Liver (tissue), 9 donors: ENCODE measurements around the gene BANP. TPM values are rescaled to one million over a fixed set of nuclear protein-coding genes. Genes with fewer than 3 reads are reported as not detected.
"Not testable (repeated sequence)": the region's sequence is repeated elsewhere in the genome, so short reads cannot be mapped to it uniquely, and the experiment has no call there.

Experiments used
- DNase-seq: peaks from one replicate; pipeline ENCODE4 v3.0.0-alpha.2; 2017; ENCODE audit warnings: low spot score
- H3K27ac ChIP-seq, 2 donors: one replicate each; pipeline ENCODE4 v1.7.0; 2013; ENCODE audit warnings: inconsistent platforms in 2 of 2, low read length in 2 of 2, control low read depth in 1 of 2, low read depth in 1 of 2, mild to moderate bottlenecking in 1 of 2
- H3K27me3 ChIP-seq, 4 donors: one replicate each; pipeline versions ENCODE4 v1.6.1 to v1.7.0; 2013; ENCODE audit warnings: low read length in 3 of 4, inconsistent platforms in 1 of 4, mild to moderate bottlenecking in 1 of 4, moderate library complexity in 1 of 4; ENCODE audit not compliant: control insufficient read depth in 4 of 4, insufficient read depth in 4 of 4
- H3K36me3 ChIP-seq, 4 donors: one replicate each; pipeline versions ENCODE4 v1.6.1 to v1.7.0; 2013; ENCODE audit warnings: low read length in 3 of 4, mild to moderate bottlenecking in 3 of 4, low read depth in 1 of 4, moderate library complexity in 1 of 4; ENCODE audit not compliant: control insufficient read depth in 4 of 4, insufficient read depth in 3 of 4
- H3K4me1 ChIP-seq, 4 donors: one replicate each; pipeline versions ENCODE4 v1.6.1 to v1.7.0; 2013; ENCODE audit warnings: low read length in 3 of 4, mild to moderate bottlenecking in 3 of 4, moderate library complexity in 1 of 4; ENCODE audit not compliant: control insufficient read depth in 4 of 4, insufficient read depth in 4 of 4
- H3K4me3 ChIP-seq, 3 donors: one replicate each; pipeline versions ENCODE4 v1.6.1 to v1.7.0; 2013; ENCODE audit warnings: low read length in 3 of 3, control low read depth in 1 of 3, low read depth in 1 of 3, mild to moderate bottlenecking in 1 of 3
- H3K9ac ChIP-seq, 2 donors: one replicate each; pipeline ENCODE4 v1.7.0; 2013; ENCODE audit warnings: low read length in 2 of 2, mild to moderate bottlenecking in 2 of 2, moderate library complexity in 2 of 2, control low read depth in 1 of 2, low read depth in 1 of 2
- H3K9me3 ChIP-seq, 4 donors: one replicate each; pipeline versions ENCODE4 v1.6.1 to v1.7.0; 2013; ENCODE audit warnings: low read length in 3 of 4; ENCODE audit not compliant: control insufficient read depth in 4 of 4
- ATF3 ChIP-seq: IDR thresholded peaks from 2 replicates; pipeline ENCODE4 v1.6.1; 2016; ENCODE audit warnings: antibody characterized with exemption
- CTCF ChIP-seq: fragments of 150-350 bp; IDR thresholded peaks from 2 replicates; pipeline ENCODE4 v1.5.1; 2017; ENCODE audit warnings: improper control_type of control experiment, low read depth, low read length; ENCODE audit not compliant: missing input control
- FOXA1 ChIP-seq: IDR thresholded peaks from 2 replicates; pipeline ENCODE4 v1.6.1; 2016; ENCODE audit warnings: antibody characterized with exemption
- GABPA ChIP-seq, 2 donors: IDR thresholded peaks in 1 of 2; conservative IDR thresholded peaks in 1 of 2; 2 replicates each; pipeline ENCODE4 v1.6.1; 2016; ENCODE audit warnings: antibody characterized with exemption in 2 of 2, mild to moderate bottlenecking in 1 of 2, moderate library complexity in 1 of 2
- HNF4A ChIP-seq, 2 donors: conservative IDR thresholded peaks; 2 replicates each; pipeline ENCODE4 v1.6.1; 2016; ENCODE audit warnings: antibody characterized with exemption in 2 of 2, mild to moderate bottlenecking in 2 of 2
- HNF4G ChIP-seq: IDR thresholded peaks from 2 replicates; pipeline ENCODE4 v1.6.1; 2016; ENCODE audit warnings: antibody characterized with exemption
- JUND ChIP-seq, 2 donors: IDR thresholded peaks; 2 replicates each; pipeline ENCODE4 v1.6.1; 2016; ENCODE audit warnings: antibody characterized with exemption in 2 of 2
- MAX ChIP-seq: IDR thresholded peaks from 2 replicates; pipeline ENCODE4 v1.6.1; 2016; ENCODE audit warnings: antibody characterized with exemption
- NR2F2 ChIP-seq: IDR thresholded peaks from 2 replicates; pipeline ENCODE4 v1.6.1; 2016; ENCODE audit warnings: antibody characterized with exemption
- REST ChIP-seq: IDR thresholded peaks from 2 replicates; pipeline ENCODE4 v1.6.1; 2016; ENCODE audit warnings: antibody characterized with exemption, mild to moderate bottlenecking
- RXRA ChIP-seq, 2 donors: IDR thresholded peaks; 2 replicates each; pipeline ENCODE4 v1.6.1; 2017 to 2018; ENCODE audit warnings: antibody characterized with exemption in 2 of 2, mild to moderate bottlenecking in 1 of 2
- SP1 ChIP-seq: IDR thresholded peaks from 2 replicates; pipeline ENCODE4 v1.6.1; 2018; ENCODE audit warnings: antibody characterized with exemption, mild to moderate bottlenecking
- TAF1 ChIP-seq: conservative IDR thresholded peaks from 2 replicates; pipeline ENCODE4 v1.6.1; 2016; ENCODE audit warnings: antibody characterized with exemption, mild to moderate bottlenecking
- YY1 ChIP-seq: IDR thresholded peaks from 2 replicates; pipeline ENCODE4 v1.6.1; 2016; ENCODE audit warnings: antibody characterized with exemption, mild to moderate bottlenecking
- ZBTB33 ChIP-seq: IDR thresholded peaks from 2 replicates; pipeline ENCODE4 v1.6.1; 2016; ENCODE audit warnings: antibody characterized with exemption
- WGBS: extraction: QIAGEN DNeasy Blood & Tissue Kit; methylation state at CpG from one replicate; pipeline ENCODE4 v1.1.7; 2013; 5-methylcytosine and 5-hydroxymethylcytosine counted together
- polyA plus RNA-seq, 2 donors: library from polyadenylated mRNA; stranded (reverse) in 1 of 2; unstranded in 1 of 2; fragments of 200-250 nt in 1 of 2; fragments of >200 nt in 1 of 2; fragmentation: Nextera tagmentation in 1 of 2; extraction: Ambion mirVana in 1 of 2; gene quantifications; one replicate each; pipeline versions ENCODE4 v1.2.1 to v1.2.3, GENCODE V29; 2013 to 2015
- total RNA-seq, 2 donors: library from RNA; depleted of rRNA; stranded (reverse); fragments of >200 nt; gene quantifications; one replicate each; pipeline ENCODE4 v1.2.3, GENCODE V29; 2014
- donor health status: healthy.
- donor health status: healthy.
- donor health status: healthy.
- donor health status: healthy.
- donor health status: healthy.

BANP gene
- total and polyA plus RNA-seq, 4 donors, result 4.9 to 20.7 (median 13.7) TPM

- H3K27me3 ChIP-seq, result no peaks in the 10 kb centered on the region
- H3K4me3 ChIP-seq, result no peak overlapping the region
- H3K9me3 ChIP-seq, result no peaks in the 10 kb centered on the region
- no peaks in the 10 kb centered on the region for H3K4me1 ChIP-seq
- TF ChIP-seq ATF3 (no peak), YY1 (no peak), RXRA (IDR thresholded peaks at IDR 0.05) (no peak)
- 96% methylated on average over 23 of the region's 23 CpGs for WGBS
- peaks cover 5 to 27% (median 10%) of the 10 kb centered on the region in 4 donors for H3K36me3 ChIP-seq
- H3K27ac ChIP-seq, result no peak overlapping the region
- no peak overlapping the region for H3K9ac ChIP-seq
- no peak for DNase-seq
These were observed 68.7 kb downstream of the BANP start for GRCh38 chr16:88019821-88020515.

GRCh38 chr16:88020516-88020885 lies 69.3 kb downstream of the BANP start:
- 96% methylated on average over 10 of the region's 10 CpGs for WGBS
- peaks cover 4 to 27% (median 9%) of the 10 kb centered on the region in 4 donors for H3K36me3 ChIP-seq
- no peak overlapping the region for H3K9ac ChIP-seq
- DNase-seq, result no peak
- no peaks in the 10 kb centered on the region for H3K9me3 ChIP-seq
- no peak for TF ChIP-seq ATF3
- TF ChIP-seq RXRA (IDR thresholded peaks at IDR 0.05), result no peak
- TF ChIP-seq NR2F2, result no peak
- TF ChIP-seq TAF1, result no peak
- TF ChIP-seq FOXA1, result no peak
- no peak for TF ChIP-seq MAX
- TF ChIP-seq REST, result no peak
- no peak for TF ChIP-seq ZBTB33
- TF ChIP-seq HNF4G, result no peak
- TF ChIP-seq YY1, result no peak
- TF ChIP-seq SP1, result no peak
- no peak for TF ChIP-seq HNF4A (conservative IDR thresholded peaks at IDR 0.05)
- TF ChIP-seq CTCF, result no peak
- no peak for TF ChIP-seq JUND (IDR thresholded peaks at IDR 0.05)
- TF ChIP-seq GABPA (IDR thresholded peaks at IDR 0.05 in 1 of 2, conservative IDR thresholded peaks at IDR 0.05 in 1 of 2), result no peak
- no peak overlapping the region for H3K27ac ChIP-seq
- no peak overlapping the region for H3K4me3 ChIP-seq
- no peaks in the 10 kb centered on the region for H3K27me3 ChIP-seq
- H3K4me1 ChIP-seq, result no peaks in the 10 kb centered on the region

GRCh38 chr16:88021041-88021970 lies 70.1 kb downstream of the BANP start:
- H3K36me3 ChIP-seq, result peaks cover 4 to 27% (median 9%) of the 10 kb centered on the region in 4 donors
- not testable (repeated sequence) for H3K27ac ChIP-seq
- WGBS, result 95% methylated on average over 26 of the region's 26 CpGs

More at GRCh38 chr16:88021041-88021970, 70.1 kb downstream of the BANP start:
- DNase-seq, H3K9ac ChIP-seq, H3K4me3 ChIP-seq, H3K9me3 ChIP-seq, H3K27me3 ChIP-seq, H3K4me1 ChIP-seq: not testable (repeated sequence)
